Measurements from ENCODE around the gene STXBP6. TPM values are rescaled to one million over a fixed set of nuclear protein-coding genes. Genes with fewer than 3 reads are reported as not detected.

STXBP6 gene
- total RNA-seq, 2 donors from 2014 or later, result 13.5 to 20.2 TPM

GRCh38 chr14:24915403-24915921, 134.5 kb downstream of the STXBP6 start:
- peaks cover 0 to 38% of the 10 kb centered on the region in 2 donors for H3K4me1 ChIP-seq
- H3K36me3 ChIP-seq, result no peaks in the 10 kb centered on the region
- DNase-seq (ENCODE audit: low spot score), result no peak
- H3K27ac ChIP-seq, result no peak overlapping the region
- no peak for TF ChIP-seq CTCF (IDR thresholded peaks at IDR 0.05)
- H3K4me3 ChIP-seq, result no peak overlapping the region
- no peaks in the 10 kb centered on the region for H3K27me3 ChIP-seq
- no peaks in the 10 kb centered on the region for H3K9me3 ChIP-seq

- H3K27me3 ChIP-seq, result no peaks in the 10 kb centered on the region
- H3K36me3 ChIP-seq, result no peaks in the 10 kb centered on the region
- no peak for TF ChIP-seq CTCF (IDR thresholded peaks at IDR 0.05)
- no peak overlapping the region for H3K27ac ChIP-seq
- peaks cover 0 to 33% of the 10 kb centered on the region in 2 donors for H3K4me1 ChIP-seq
- H3K9me3 ChIP-seq, result no peaks in the 10 kb centered on the region
- no peak for DNase-seq (ENCODE audit: low spot score)
- H3K4me3 ChIP-seq, result no peak overlapping the region
Observed at GRCh38 chr14:24913746-24914145, 136.2 kb downstream of the STXBP6 start.

- Histone ChIP-seq H3K9me3 (no peaks in the 10 kb centered on the region), H3K4me1 (peaks cover 0 to 30% of the 10 kb centered on the region in 2 donors)
Observed at GRCh38 chr14:24913021-24913420, 136.9 kb downstream of the STXBP6 start.

GRCh38 chr14:24911324-24912109, 138.4 kb downstream of the STXBP6 start:
- Histone ChIP-seq H3K27me3 (no peaks in the 10 kb centered on the region), H3K36me3 (no peaks in the 10 kb centered on the region), H3K9me3 (no peaks in the 10 kb centered on the region), H3K27ac (no peak overlapping the region), H3K4me3 (peak overlapping the region in 1 of 2 donors; percentile 6), H3K4me1 (peaks cover 0 to 30% of the 10 kb centered on the region in 2 donors)
- no peak for DNase-seq (ENCODE audit: low spot score)
- no peak for TF ChIP-seq CTCF (IDR thresholded peaks at IDR 0.05)

More at GRCh38 chr14:24913021-24913420, 136.9 kb downstream of the STXBP6 start:
- Histone ChIP-seq H3K27ac (no peak overlapping the region), H3K27me3 (no peaks in the 10 kb centered on the region), H3K36me3 (no peaks in the 10 kb centered on the region), H3K4me3 (no peak overlapping the region)
- TF ChIP-seq CTCF (IDR thresholded peaks at IDR 0.05), result no peak
- DNase-seq (ENCODE audit: low spot score), result no peak

GRCh38 chr14:24910408-24910986, 139.4 kb downstream of the STXBP6 start:
- Histone ChIP-seq H3K9me3 (no peaks in the 10 kb centered on the region), H3K27me3 (no peaks in the 10 kb centered on the region), H3K36me3 (no peaks in the 10 kb centered on the region), H3K27ac (no peak overlapping the region), H3K4me1 (peaks cover 0 to 30% of the 10 kb centered on the region in 2 donors), H3K4me3 (no peak overlapping the region)
- TF ChIP-seq CTCF (IDR thresholded peaks at IDR 0.05), result no peak
- DNase-seq (ENCODE audit: low spot score), result no peak

Data from right atrium auricular region (tissue), 2 donors.